Measurements from ENCODE around the gene TECTB. TPM values are rescaled to one million over a fixed set of nuclear protein-coding genes. Genes with fewer than 3 reads are reported as not detected.

Gene TECTB
- total RNA-seq, 1 experiment from 2014 or later, result not detected

- no peak for DNase-seq (ENCODE audit: low read depth)
- in situ Hi-C loops (cut with HindIII; ENCODE audit: low pct_unique_long_range_greater_than_20kb, low sequenced_read_pairs), result no loop called here
These were observed 13.7 kb downstream of the TECTB start for GRCh38 chr10:112296908-112297331.

- in situ Hi-C loops (cut with HindIII; ENCODE audit: low pct_unique_long_range_greater_than_20kb, low sequenced_read_pairs), result no loop called here
- DNase-seq (ENCODE audit: low read depth), result no peak
These were observed 15.4 kb downstream of the TECTB start for GRCh38 chr10:112298581-112298980.

GRCh38 chr10:112299456-112299855 lies 16.3 kb downstream of the TECTB start:
- in situ Hi-C loops (cut with HindIII; ENCODE audit: low pct_unique_long_range_greater_than_20kb, low sequenced_read_pairs), result no loop called here
- DNase-seq (ENCODE audit: low read depth), result no peak

- in situ Hi-C loops (cut with HindIII; ENCODE audit: low pct_unique_long_range_greater_than_20kb, low sequenced_read_pairs), result no loop called here
- no peak for DNase-seq (ENCODE audit: low read depth)
These were observed 19.1 kb downstream of the TECTB start for GRCh38 chr10:112302335-112302734.

- in situ Hi-C loops (cut with HindIII; ENCODE audit: low pct_unique_long_range_greater_than_20kb, low sequenced_read_pairs), result no loop called here
- no peak for DNase-seq (ENCODE audit: low read depth)
These were observed 20.3 kb downstream of the TECTB start for GRCh38 chr10:112303528-112303927.

- in situ Hi-C loops (cut with HindIII; ENCODE audit: low pct_unique_long_range_greater_than_20kb, low sequenced_read_pairs), result no loop called here
- DNase-seq (ENCODE audit: low read depth), result no peak
These were observed 21.2 kb downstream of the TECTB start for GRCh38 chr10:112304267-112304859.

- peak; percentile 6 for DNase-seq (ENCODE audit: low read depth)
- in situ Hi-C loops (cut with HindIII; ENCODE audit: low pct_unique_long_range_greater_than_20kb, low sequenced_read_pairs), result no loop called here
These were observed 24.3 kb downstream of the TECTB start for GRCh38 chr10:112307358-112308124.

GRCh38 chr10:112308125-112308502 lies 24.9 kb downstream of the TECTB start:
- in situ Hi-C loops (cut with HindIII; ENCODE audit: low pct_unique_long_range_greater_than_20kb, low sequenced_read_pairs), result no loop called here
- DNase-seq (ENCODE audit: low read depth), result no peak

- no peak for DNase-seq (ENCODE audit: low read depth)
- in situ Hi-C loops (cut with HindIII; ENCODE audit: low pct_unique_long_range_greater_than_20kb, low sequenced_read_pairs), result no loop called here
These were observed 28.3 kb downstream of the TECTB start for GRCh38 chr10:112311481-112311880.

GRCh38 chr10:112313234-112313633 lies 30.0 kb downstream of the TECTB start:
- no peak for DNase-seq (ENCODE audit: low read depth)

GRCh38 chr10:112313911-112314310 lies 30.7 kb downstream of the TECTB start:
- no peak for DNase-seq (ENCODE audit: low read depth)
- in situ Hi-C loops (cut with HindIII; ENCODE audit: low pct_unique_long_range_greater_than_20kb, low sequenced_read_pairs), result no loop called here

More at GRCh38 chr10:112313234-112313633, 30.0 kb downstream of the TECTB start:
- in situ Hi-C loops (cut with HindIII; ENCODE audit: low pct_unique_long_range_greater_than_20kb, low sequenced_read_pairs), result no loop called here

- DNase-seq (ENCODE audit: low read depth), result peak; percentile 19
- in situ Hi-C loops (cut with HindIII; ENCODE audit: low pct_unique_long_range_greater_than_20kb, low sequenced_read_pairs), result no loop called here
These were observed 31.7 kb downstream of the TECTB start for GRCh38 chr10:112314822-112315474.

GRCh38 chr10:112327678-112328077 lies 44.5 kb downstream of the TECTB start:
- in situ Hi-C loops (cut with HindIII; ENCODE audit: low pct_unique_long_range_greater_than_20kb, low sequenced_read_pairs), result no loop called here
- no peak for DNase-seq (ENCODE audit: low read depth)

GRCh38 chr10:112330162-112330561 lies 47.0 kb downstream of the TECTB start:
- no peak for DNase-seq (ENCODE audit: low read depth)
- in situ Hi-C loops (cut with HindIII; ENCODE audit: low pct_unique_long_range_greater_than_20kb, low sequenced_read_pairs), result no loop called here

GRCh38 chr10:112330607-112331160 lies 47.5 kb downstream of the TECTB start:
- no peak for DNase-seq (ENCODE audit: low read depth)
- in situ Hi-C loops (cut with HindIII; ENCODE audit: low pct_unique_long_range_greater_than_20kb, low sequenced_read_pairs), result no loop called here

GRCh38 chr10:112332022-112332421 lies 48.8 kb downstream of the TECTB start:
- in situ Hi-C loops (cut with HindIII; ENCODE audit: low pct_unique_long_range_greater_than_20kb, low sequenced_read_pairs), result no loop called here
- DNase-seq (ENCODE audit: low read depth), result no peak

GRCh38 chr10:112332509-112333228 lies 49.5 kb downstream of the TECTB start:
- DNase-seq (ENCODE audit: low read depth), result no peak
- in situ Hi-C loops (cut with HindIII; ENCODE audit: low pct_unique_long_range_greater_than_20kb, low sequenced_read_pairs), result no loop called here

GRCh38 chr10:112333452-112333851 lies 50.3 kb downstream of the TECTB start:
- DNase-seq (ENCODE audit: low read depth), result no peak
- in situ Hi-C loops (cut with HindIII; ENCODE audit: low pct_unique_long_range_greater_than_20kb, low sequenced_read_pairs), result no loop called here

All from Caki2 (cell line).